SK-N-SH treated with all-trans-retinoic acid at 6 μM for 48 hours (cell line): ENCODE measurements around the gene TSPAN14.

Experiments used
- CREB5 ChIP-seq: fragments of 250-450 bp; sonication (Bioruptor Pico); IDR thresholded peaks from 2 replicates; pipeline ENCODE4 v1.5.1; 2020; ENCODE audit warnings: low read depth, mild to moderate bottlenecking, moderate library complexity
- GLIS3 ChIP-seq: fragments of 250-450 bp; sonication (Bioruptor Pico); IDR thresholded peaks from 2 replicates; pipeline ENCODE4 v1.5.0; 2020; ENCODE audit warnings: mild to moderate bottlenecking, moderate library complexity
- OSR1 ChIP-seq: fragments of 250-450 bp; sonication (Bioruptor Pico); IDR thresholded peaks from 2 replicates; pipeline ENCODE4 v1.8.0; 2022; ENCODE audit warnings: moderate library complexity, mild to moderate bottlenecking, inconsistent platforms
- POU6F1 ChIP-seq: fragments of 250-450 bp; sonication (Bioruptor Pico); IDR thresholded peaks from 2 replicates; pipeline ENCODE4 v1.8.0; 2021; ENCODE audit warnings: low read depth, mild to moderate bottlenecking, moderate library complexity, borderline replicate concordance
- TCF4 ChIP-seq: fragments of 250-450 bp; sonication (Bioruptor Pico); IDR thresholded peaks from 2 replicates; pipeline ENCODE4 v1.8.0; 2021; ENCODE audit warnings: mild to moderate bottlenecking, moderate library complexity, borderline replicate concordance
- ZC3H10 ChIP-seq: fragments of 250-450 bp; sonication (Bioruptor Pico); IDR thresholded peaks from 2 replicates; pipeline ENCODE4 v1.5.1; 2021; ENCODE audit warnings: mild to moderate bottlenecking, moderate library complexity
- ZFP3 ChIP-seq: fragments of 250-450 bp; sonication (Bioruptor Pico); IDR thresholded peaks from 2 replicates; pipeline ENCODE4 v1.5.0; 2020; ENCODE audit warnings: mild to moderate bottlenecking, moderate library complexity
- ZNF565 ChIP-seq: fragments of 450-650 bp; formaldehyde crosslinking; conservative IDR thresholded peaks from 2 replicates; pipeline ENCODE4 v1.5.0; 2020; ENCODE audit warnings: low read depth, mild to moderate bottlenecking, moderate library complexity
- ZNF70 ChIP-seq: fragments of 450-650 bp; formaldehyde crosslinking; IDR thresholded peaks from 2 replicates; pipeline ENCODE4 v1.5.0; 2020; ENCODE audit warnings: mild to moderate bottlenecking, moderate library complexity
- ZNF8 ChIP-seq: fragments of 450-650 bp; formaldehyde crosslinking; IDR thresholded peaks from 2 replicates; pipeline ENCODE4 v1.5.0; 2020; ENCODE audit warnings: mild to moderate bottlenecking, moderate library complexity

- TF ChIP-seq OSR1 (CRISPR knock-in tag), result no peak
- TF ChIP-seq CREB5 (CRISPR knock-in tag), result no peak
- TF ChIP-seq ZNF70 (CRISPR knock-in tag), result no peak
- TF ChIP-seq ZNF8 (CRISPR knock-in tag), result no peak
- no peak for TF ChIP-seq ZFP3 (CRISPR knock-in tag)
- no peak for TF ChIP-seq POU6F1 (CRISPR knock-in tag)
- no peak for TF ChIP-seq GLIS3
- TF ChIP-seq ZNF565 (CRISPR knock-in tag), result no peak
- no peak for TF ChIP-seq TCF4
- TF ChIP-seq ZC3H10 (CRISPR knock-in tag), result no peak
Measured at GRCh38 chr10:80571352-80571751, 117.2 kb downstream of the TSPAN14 start.
